HG03135 (cell line): ENCODE results near the gene PADI2.

ENCODE experiments used
- ATAC-seq: cut with Tn5 transposase; IDR thresholded peaks from one replicate; pipeline ENCODE4 v1.9.1; 2021; ENCODE audit warnings: mild to moderate bottlenecking, moderate library complexity; ENCODE audit not compliant: unreplicated experiment

The PADI2 gene

GRCh38 chr1:17116643-17117042 is 2.6 kb downstream of the PADI2 start:
- ATAC-seq: no peak

- no peak for ATAC-seq
Measured at GRCh38 chr1:17113963-17114362, 5.3 kb downstream of the PADI2 start.

- no peak for ATAC-seq
Measured at GRCh38 chr1:17112496-17113236, 6.6 kb downstream of the PADI2 start.

- no peak for ATAC-seq
Measured at GRCh38 chr1:17112076-17112475, 7.2 kb downstream of the PADI2 start.

GRCh38 chr1:17110555-17110926 is 8.7 kb downstream of the PADI2 start:
- no peak for ATAC-seq

GRCh38 chr1:17109892-17110554 is 9.2 kb downstream of the PADI2 start:
- ATAC-seq: no peak

- ATAC-seq: no peak
Measured at GRCh38 chr1:17108786-17109185, 10.5 kb downstream of the PADI2 start.

GRCh38 chr1:17108360-17108759 is 10.9 kb downstream of the PADI2 start:
- ATAC-seq: no peak

- ATAC-seq: no peak
Measured at GRCh38 chr1:17104782-17105181, 14.5 kb downstream of the PADI2 start.

- no peak for ATAC-seq
Measured at GRCh38 chr1:17102232-17102631, 17.0 kb downstream of the PADI2 start.

- ATAC-seq: no peak
Measured at GRCh38 chr1:17101261-17101660, 18.0 kb downstream of the PADI2 start.

- ATAC-seq: no peak
Measured at GRCh38 chr1:17099616-17100340, 19.5 kb downstream of the PADI2 start.

- no peak for ATAC-seq
Measured at GRCh38 chr1:17098446-17099317, 20.6 kb downstream of the PADI2 start.

- no peak for ATAC-seq
Measured at GRCh38 chr1:17097787-17098186, 21.5 kb downstream of the PADI2 start.

- no peak for ATAC-seq
Measured at GRCh38 chr1:17097147-17097546, 22.1 kb downstream of the PADI2 start.

- ATAC-seq: no peak
Measured at GRCh38 chr1:17096584-17096983, 22.7 kb downstream of the PADI2 start.

- no peak for ATAC-seq
Measured at GRCh38 chr1:17095141-17095540, 24.1 kb downstream of the PADI2 start.

GRCh38 chr1:17094664-17095063 is 24.6 kb downstream of the PADI2 start:
- no peak for ATAC-seq

- ATAC-seq: no peak
Measured at GRCh38 chr1:17093822-17094393, 25.3 kb downstream of the PADI2 start.

- no peak for ATAC-seq
Measured at GRCh38 chr1:17091252-17091651, 28.0 kb downstream of the PADI2 start.

- no peak for ATAC-seq
Measured at GRCh38 chr1:17089506-17089905, 29.7 kb downstream of the PADI2 start.
